ENCODE data around the gene OR2T2. TPM values are rescaled to one million over a fixed set of nuclear protein-coding genes. Genes with fewer than 3 reads are reported as not detected.
"Not testable (repeated sequence)": the region's sequence is repeated elsewhere in the genome, so short reads cannot be mapped to it uniquely, and the experiment has no call there.

The OR2T2 gene
- total and polyA plus RNA-seq, 2 donors (not counting 1 experiment from before 2014, with no cell fraction given): not detected

GRCh38 chr1:248488289-248488688, 42.9 kb downstream of the OR2T2 start, which contains the start of gene OR2T5:
TSS of gene OR2T5 (plus strand) at chr1:248488589. CDS start at chr1:248488589, 0 bp downstream.
- H3K27me3 ChIP-seq (ENCODE audit: control insufficient read depth, insufficient read depth, low read length); H3K9me3 ChIP-seq (ENCODE audit: control insufficient read depth, insufficient read depth, low read depth, low read length); H3K9ac ChIP-seq (ENCODE audit: insufficient read depth, low read length); H3K4me3 ChIP-seq (replicated peaks in 1 of 4; ENCODE audit: control extremely low read depth in 1 of 4, insufficient read depth in 1 of 4, low read depth in 3 of 4, low read length in 4 of 4); DNase-seq (ENCODE audit: low read depth in 2 of 2); H4K20me1 ChIP-seq (ENCODE audit: control insufficient read depth, extremely low read depth, insufficient read depth, low read length); H3K79me2 ChIP-seq (ENCODE audit: control insufficient read depth, insufficient read depth, low read length); H3K36me3 ChIP-seq (ENCODE audit: control insufficient read depth, insufficient read depth, low read length); H2AFZ ChIP-seq (ENCODE audit: low read length); H3K4me2 ChIP-seq (ENCODE audit: extremely low read depth, insufficient read depth, low read length); H3K4me1 ChIP-seq (ENCODE audit: control insufficient read depth, extremely low read depth, insufficient read depth, low read length); H3K27ac ChIP-seq (ENCODE audit: insufficient read depth, low read length): not testable (repeated sequence)

- H3K27ac ChIP-seq (ENCODE audit: insufficient read depth, low read length); H3K4me3 ChIP-seq (replicated peaks in 1 of 4; ENCODE audit: control extremely low read depth in 1 of 4, insufficient read depth in 1 of 4, low read depth in 3 of 4, low read length in 4 of 4); H3K79me2 ChIP-seq (ENCODE audit: control insufficient read depth, insufficient read depth, low read length); H4K20me1 ChIP-seq (ENCODE audit: control insufficient read depth, extremely low read depth, insufficient read depth, low read length); H3K27me3 ChIP-seq (ENCODE audit: control insufficient read depth, insufficient read depth, low read length); DNase-seq (ENCODE audit: low read depth in 2 of 2); H3K4me2 ChIP-seq (ENCODE audit: extremely low read depth, insufficient read depth, low read length); H3K9ac ChIP-seq (ENCODE audit: insufficient read depth, low read length); H2AFZ ChIP-seq (ENCODE audit: low read length); H3K4me1 ChIP-seq (ENCODE audit: control insufficient read depth, extremely low read depth, insufficient read depth, low read length); H3K36me3 ChIP-seq (ENCODE audit: control insufficient read depth, insufficient read depth, low read length); H3K9me3 ChIP-seq (ENCODE audit: control insufficient read depth, insufficient read depth, low read depth, low read length): not testable (repeated sequence)
These were observed 51.2 kb downstream of the OR2T2 start for GRCh38 chr1:248496661-248497060.

- DNase-seq (ENCODE audit: low read depth in 2 of 2); H3K4me2 ChIP-seq (ENCODE audit: extremely low read depth, insufficient read depth, low read length); H3K36me3 ChIP-seq (ENCODE audit: control insufficient read depth, insufficient read depth, low read length); H3K4me3 ChIP-seq (replicated peaks in 1 of 4; ENCODE audit: control extremely low read depth in 1 of 4, insufficient read depth in 1 of 4, low read depth in 3 of 4, low read length in 4 of 4); H3K79me2 ChIP-seq (ENCODE audit: control insufficient read depth, insufficient read depth, low read length); H4K20me1 ChIP-seq (ENCODE audit: control insufficient read depth, extremely low read depth, insufficient read depth, low read length); H3K4me1 ChIP-seq (ENCODE audit: control insufficient read depth, extremely low read depth, insufficient read depth, low read length); H2AFZ ChIP-seq (ENCODE audit: low read length); H3K27me3 ChIP-seq (ENCODE audit: control insufficient read depth, insufficient read depth, low read length); H3K9ac ChIP-seq (ENCODE audit: insufficient read depth, low read length); H3K27ac ChIP-seq (ENCODE audit: insufficient read depth, low read length); H3K9me3 ChIP-seq (ENCODE audit: control insufficient read depth, insufficient read depth, low read depth, low read length): not testable (repeated sequence)
These were observed 55.0 kb downstream of the OR2T2 start for GRCh38 chr1:248500305-248501035.

Other genes starting within 250 kb of the OR2T2 start
- under 0.01 TPM in 1 of 2 replicates, not detected in the other for gene OR2M3, start 248.4 kb upstream of the OR2T2 start, total RNA-seq
- 0.02 TPM in 1 of 2 replicates, not detected in the other for gene OR2M3, start 248.4 kb upstream of the OR2T2 start, polyA plus RNA-seq
- gene OR2M4, start 214.2 kb upstream of the OR2T2 start, total RNA-seq: under 0.01 TPM in 1 of 2 replicates, not detected in the other
- gene OR2M4, start 214.2 kb upstream of the OR2T2 start, polyA plus RNA-seq: 0.05 TPM in 1 of 2 replicates, not detected in the other
- gene OR2T33, start 167.7 kb upstream of the OR2T2 start, total RNA-seq: not detected in 2 replicates
- gene OR2T33, start 167.7 kb upstream of the OR2T2 start, polyA plus RNA-seq: not detected in 2 replicates
- not detected in 2 replicates for gene OR2T12, start 142.2 kb upstream of the OR2T2 start, total RNA-seq
- not detected in 2 replicates for gene OR2T12, start 142.2 kb upstream of the OR2T2 start, polyA plus RNA-seq
- not detected in 2 replicates for gene OR2M7, start 121.1 kb upstream of the OR2T2 start, total RNA-seq
- not detected in 2 replicates for gene OR2M7, start 121.1 kb upstream of the OR2T2 start, polyA plus RNA-seq
- gene OR14C36, start 96.9 kb upstream of the OR2T2 start, total RNA-seq: not detected in 2 replicates
- gene OR14C36, start 96.9 kb upstream of the OR2T2 start, polyA plus RNA-seq: not detected in 2 replicates
- not detected in 2 replicates for gene OR2T4, start 84.0 kb upstream of the OR2T2 start, total RNA-seq
- gene OR2T4, start 84.0 kb upstream of the OR2T2 start, polyA plus RNA-seq: not detected in 2 replicates
- gene OR2T6, start 69.9 kb upstream of the OR2T2 start, total RNA-seq: not detected in 2 replicates
- gene OR2T6, start 69.9 kb upstream of the OR2T2 start, polyA plus RNA-seq: not detected in 2 replicates
- not detected in 2 replicates for gene OR2T1, start 42.6 kb upstream of the OR2T2 start, total RNA-seq
- not detected in 2 replicates for gene OR2T1, start 42.6 kb upstream of the OR2T2 start, polyA plus RNA-seq
- not detected in 2 replicates for gene OR2T3, start 27.7 kb downstream of the OR2T2 start, total RNA-seq
- not detected in 2 replicates for gene OR2T3, start 27.7 kb downstream of the OR2T2 start, polyA plus RNA-seq
- gene OR2T5, start 43.0 kb downstream of the OR2T2 start, total RNA-seq: not detected in 2 replicates
- gene OR2T5, start 43.0 kb downstream of the OR2T2 start, polyA plus RNA-seq: not detected in 2 replicates
- gene OR2G6, start 62.4 kb downstream of the OR2T2 start, total RNA-seq: not detected in 2 replicates
- not detected in 2 replicates for gene OR2G6, start 62.4 kb downstream of the OR2T2 start, polyA plus RNA-seq
- gene OR2T29, start 117.1 kb downstream of the OR2T2 start, total RNA-seq: not detected in 2 replicates
- not detected in 2 replicates for gene OR2T29, start 117.1 kb downstream of the OR2T2 start, polyA plus RNA-seq
- gene OR2T34, start 129.1 kb downstream of the OR2T2 start, total RNA-seq: not detected in 2 replicates
- gene OR2T34, start 129.1 kb downstream of the OR2T2 start, polyA plus RNA-seq: not detected in 2 replicates
- not detected in 2 replicates for gene OR2T10, start 152.1 kb downstream of the OR2T2 start, total RNA-seq
- gene OR2T10, start 152.1 kb downstream of the OR2T2 start, polyA plus RNA-seq: not detected in 2 replicates
- not detected in 2 replicates for gene OR2T11, start 189.5 kb downstream of the OR2T2 start, total RNA-seq
- gene OR2T11, start 189.5 kb downstream of the OR2T2 start, polyA plus RNA-seq: not detected in 2 replicates
- gene OR2T35, start 199.6 kb downstream of the OR2T2 start, total RNA-seq: not detected in 2 replicates
- gene OR2T35, start 199.6 kb downstream of the OR2T2 start, polyA plus RNA-seq: 0.03 TPM in 1 of 2 replicates, not detected in the other
- gene OR2T27, start 209.9 kb downstream of the OR2T2 start, total RNA-seq: not detected in 2 replicates
- gene OR2T27, start 209.9 kb downstream of the OR2T2 start, polyA plus RNA-seq: not detected in 2 replicates

Data from fibroblast of lung (primary cell).